Ovary (tissue), 9 donors: ENCODE measurements around the gene STARD9. TPM values are rescaled to one million over a fixed set of nuclear protein-coding genes. Genes with fewer than 3 reads are reported as not detected.
"Not testable (repeated sequence)": the region's sequence is repeated elsewhere in the genome, so short reads cannot be mapped to it uniquely, and the experiment has no call there.

Experiments
- DNase-seq, 5 donors: peaks; one replicate each; pipeline ENCODE4 v3.0.0-alpha.2; 2019 to 2020
- H3K27ac ChIP-seq, 2 donors: fragments of 200-600 bp; one replicate each; pipeline versions ENCODE4 v1.5.1 to v1.8.0; 2019 to 2022
- H3K27me3 ChIP-seq: fragments of 200-600 bp; one replicate; pipeline ENCODE4 v1.8.0; 2022
- H3K36me3 ChIP-seq: fragments of 200-600 bp; sonication (generic); one replicate; pipeline ENCODE4 v1.5.1; 2019
- H3K4me1 ChIP-seq: one replicate; pipeline ENCODE4 v1.8.1; 2013; ENCODE audit warnings: mild to moderate bottlenecking, moderate library complexity; ENCODE audit not compliant: insufficient read depth
- H3K4me3 ChIP-seq: fragments of 200-600 bp; sonication (generic); one replicate; pipeline ENCODE4 v1.5.1; 2017
- H3K9me3 ChIP-seq, 2 donors: fragments of 200-600 bp in 1 of 2; sonication (generic) in 1 of 2; one replicate each; pipeline versions ENCODE4 v1.5.1 to v1.8.1; 2013 to 2019; ENCODE audit warnings: mild to moderate bottlenecking in 1 of 2, moderate library complexity in 1 of 2
- CTCF ChIP-seq, 3 donors: fragments of 450-650 bp in 2 of 3; fragments of 200-600 bp in 1 of 3; IDR thresholded peaks; one replicate each; pipeline versions ENCODE4 v1.5.1 to v1.8.0; 2016 to 2022; ENCODE audit warnings: antibody characterized with exemption in 3 of 3, mild to moderate bottlenecking in 1 of 3
- EP300 ChIP-seq: sonication (generic); formaldehyde crosslinking; IDR thresholded peaks from one replicate; pipeline ENCODE4 v1.6.1; 2017; ENCODE audit warnings: antibody characterized with exemption
- POLR2A ChIP-seq: fragments of 450-650 bp; IDR thresholded peaks from one replicate; pipeline ENCODE4 v1.6.1; 2017; ENCODE audit warnings: antibody characterized with exemption, mild to moderate bottlenecking, moderate library complexity
- WGBS, 3 donors: extraction: QIAGEN DNeasy Blood & Tissue Kit in 1 of 3; methylation state at CpG; one replicate each; pipeline versions ENCODE4 v1.1.5 to v1.1.7; 2013 to 2017; 5-methylcytosine and 5-hydroxymethylcytosine counted together
- intact Hi-C, 4 donors: fragments of 100-400 bp; cut with DNase I; formaldehyde crosslinking; loops; one replicate each; pipeline versions ENCODE4 v1.11.0 to v1.15.1; 2022 to 2023
- polyA plus RNA-seq, 2 donors: library from polyadenylated mRNA; stranded (reverse); fragments of 200-250 nt in 1 of 2; fragments of 350-450 nt in 1 of 2; fragmentation: Illumina TruSeq in 1 of 2; extraction: RNeasy Lipid Tissue Mini Kit (QIAGEN cat#74804) in 1 of 2; gene quantifications; one replicate each; pipeline ENCODE4 v1.2.3, GENCODE V29; 2013 to 2014
- total RNA-seq, 7 donors: library from RNA; depleted of rRNA in 2 of 7; stranded (reverse); fragments of >200 nt in 2 of 7; fragmentation: NEBNext Ultra II Directional in 3 of 7; extraction: Animal tissue kit (Norgen Biotek cat#: 25700) in 3 of 7; gene quantifications; one replicate each; pipeline versions ENCODE4 v1.1.0 to v1.2.4, GENCODE V29; 2016 to 2023
- donor health status: DM: no; HTN: no; CAD: no; lungs with moderate emphysema.
- donor health status: DM: no; HTN: no; CAD: no.
- donor health status: Bipolar disorder and iron deficiency.
- donor health status: DM: yes; HTN: yes; CAD: no.
- donor health status: DM: no; HTN: no; CAD: no.
- donor health status: DM: yes; HTN: yes; CAD: no.

Gene STARD9
- total and polyA plus RNA-seq, 9 donors, result 11.3 to 40.3 (median 29.4) TPM

- 10 to 18% (median 15%) methylated on average over 4 of the region's 4 CpGs for WGBS, 3 donors
Observed at GRCh38 chr15:42593143-42593542, 17.7 kb downstream of the STARD9 start.

GRCh38 chr15:42594095-42594494 lies 18.7 kb downstream of the STARD9 start:
- H3K4me1 ChIP-seq, result peaks cover 13% of the 10 kb centered on the region

More at GRCh38 chr15:42593143-42593542, 17.7 kb downstream of the STARD9 start:
- Histone ChIP-seq H3K4me3 (no peak overlapping the region), H3K27me3 (no peaks in the 10 kb centered on the region), H3K9me3 (no peaks in the 10 kb centered on the region), H3K36me3 (no peaks in the 10 kb centered on the region), H3K4me1 (peaks cover 13% of the 10 kb centered on the region), H3K27ac (peak overlapping the region; percentile 70 to 74)
- intact Hi-C loops, result no loop called here
- DNase-seq, result peak in 3 of 5 donors; percentile 45 to 61 (median 51)
- TF ChIP-seq EP300 (no peak), CTCF (IDR thresholded peaks at IDR 0.05) (no peak), POLR2A (no peak)

GRCh38 chr15:42595626-42596240 lies 20.3 kb downstream of the STARD9 start:
- Histone ChIP-seq H3K27ac (peak overlapping the region in 1 of 2 donors; percentile 36), H3K4me1 (peaks cover 13% of the 10 kb centered on the region)
- intact Hi-C loops, result no loop called here

More at GRCh38 chr15:42594095-42594494, 18.7 kb downstream of the STARD9 start:
- intact Hi-C loops, result no loop called here
- no peaks in the 10 kb centered on the region for H3K27me3 ChIP-seq
- peak overlapping the region in 1 of 2 donors; percentile 70 for H3K27ac ChIP-seq
- no peak for DNase-seq
- WGBS, 3 donors, result 14 to 28% (median 17%) methylated on average over 5 of the region's 5 CpGs
- H3K36me3 ChIP-seq, result no peaks in the 10 kb centered on the region
- H3K9me3 ChIP-seq, result no peaks in the 10 kb centered on the region
- TF ChIP-seq CTCF (IDR thresholded peaks at IDR 0.05) (no peak), EP300 (no peak), POLR2A (no peak)
- no peak overlapping the region for H3K4me3 ChIP-seq

GRCh38 chr15:42601316-42601715 lies 25.9 kb downstream of the STARD9 start:
- peaks cover 10% of the 10 kb centered on the region for H3K4me1 ChIP-seq
- 94 to 97% (median 96%) methylated on average over 18 to 30 of the region's 30 CpGs for WGBS, 3 donors
- DNase-seq, H3K27ac ChIP-seq, intact Hi-C loops, H3K4me3 ChIP-seq, H3K36me3 ChIP-seq, H3K27me3 ChIP-seq, H3K9me3 ChIP-seq: not testable (repeated sequence)

More at GRCh38 chr15:42595626-42596240, 20.3 kb downstream of the STARD9 start:
- WGBS, 3 donors, result 4 to 15% (median 11%) methylated on average over 4 of the region's 4 CpGs
- H3K4me3 ChIP-seq, result no peak overlapping the region
- no peaks in the 10 kb centered on the region for H3K27me3 ChIP-seq
- H3K36me3 ChIP-seq, result no peaks in the 10 kb centered on the region
- no peaks in the 10 kb centered on the region for H3K9me3 ChIP-seq
- no peak for DNase-seq
- TF ChIP-seq POLR2A (no peak), EP300 (no peak), CTCF (IDR thresholded peaks at IDR 0.05) (no peak)

GRCh38 chr15:42602501-42602900 lies 27.1 kb downstream of the STARD9 start:
- no peak for DNase-seq
- Histone ChIP-seq H3K4me3 (no peak overlapping the region), H3K9me3 (no peaks in the 10 kb centered on the region), H3K4me1 (peaks cover 5% of the 10 kb centered on the region), H3K36me3 (no peaks in the 10 kb centered on the region), H3K27ac (no peak overlapping the region), H3K27me3 (no peaks in the 10 kb centered on the region)
- 88 to 96% (median 95%) methylated on average over 3 of the region's 3 CpGs for WGBS, 3 donors
- TF ChIP-seq POLR2A (no peak), EP300 (no peak), CTCF (IDR thresholded peaks at IDR 0.05) (no peak)
- intact Hi-C loops, result no loop called here
